ENCODE measurements around the gene TEKT5.

GRCh38 chr16:10581507-10581906 lies 113.2 kb downstream of the TEKT5 start:
- TF ChIP-seq POLR2A (IDR thresholded peaks at IDR 0.05) (no peak), CTCF (IDR thresholded peaks at IDR 0.05) (no peak)

All from stomach (tissue), 4 donors.